GM18517 (cell line): ENCODE measurements around the gene DNAJB8.

Experiments
- ATAC-seq: cut with Tn5 transposase; IDR thresholded peaks from one replicate; pipeline ENCODE4 v1.9.1; 2021; ENCODE audit warnings: mild to moderate bottlenecking, moderate library complexity; ENCODE audit not compliant: unreplicated experiment

The DNAJB8 gene

GRCh38 chr3:128484404-128485281 is 18.0 kb upstream of the DNAJB8 start:
- no peak for ATAC-seq

GRCh38 chr3:128483657-128484403 is 17.1 kb upstream of the DNAJB8 start:
- ATAC-seq: no peak

GRCh38 chr3:128482666-128483656 is 16.3 kb upstream of the DNAJB8 start:
- no peak for ATAC-seq

- ATAC-seq: no peak
These were observed 15.5 kb upstream of the DNAJB8 start for GRCh38 chr3:128482175-128482574.

- ATAC-seq: no peak
These were observed 14.8 kb upstream of the DNAJB8 start for GRCh38 chr3:128481438-128481942.

GRCh38 chr3:128480717-128481437 is 14.2 kb upstream of the DNAJB8 start:
- no peak for ATAC-seq

GRCh38 chr3:128480278-128480677 is 13.6 kb upstream of the DNAJB8 start:
- ATAC-seq: no peak

- no peak for ATAC-seq
These were observed 12.9 kb upstream of the DNAJB8 start for GRCh38 chr3:128479558-128480086.

- no peak for ATAC-seq
These were observed 12.2 kb upstream of the DNAJB8 start for GRCh38 chr3:128478576-128479506.

- ATAC-seq: no peak
These were observed 10.0 kb upstream of the DNAJB8 start for GRCh38 chr3:128476659-128477058.

GRCh38 chr3:128475355-128475754 is 8.7 kb upstream of the DNAJB8 start:
- ATAC-seq: no peak

- ATAC-seq: no peak
These were observed 7.0 kb upstream of the DNAJB8 start for GRCh38 chr3:128473737-128474136.

GRCh38 chr3:128473180-128473519 is 6.5 kb upstream of the DNAJB8 start:
- no peak for ATAC-seq

- ATAC-seq: no peak
These were observed 5.9 kb upstream of the DNAJB8 start for GRCh38 chr3:128472449-128473179.

GRCh38 chr3:128471720-128472119 is 5.0 kb upstream of the DNAJB8 start:
- no peak for ATAC-seq

- no peak for ATAC-seq
These were observed 4.4 kb upstream of the DNAJB8 start for GRCh38 chr3:128471110-128471509.

- no peak for ATAC-seq
These were observed 3.6 kb upstream of the DNAJB8 start for GRCh38 chr3:128470134-128470899.
